Hematopoietic multipotent progenitor cell treated with erythropoietin and hydrocortisone succinate and interleukin-3 and kit ligand, for 8 days (in vitro differentiated cells): ENCODE data around the gene CCDC92.
"Not testable (repeated sequence)": the region's sequence is repeated elsewhere in the genome, so short reads cannot be mapped to it uniquely, and the experiment has no call there.

ENCODE experiments used
- DNase-seq: peaks from one replicate; pipeline ENCODE4 v3.0.0-alpha.2; 2015

The CCDC92 gene

GRCh38 chr12:123936471-123936870 lies 36.2 kb downstream of the CCDC92 start:
- no peak for DNase-seq

DNA sequence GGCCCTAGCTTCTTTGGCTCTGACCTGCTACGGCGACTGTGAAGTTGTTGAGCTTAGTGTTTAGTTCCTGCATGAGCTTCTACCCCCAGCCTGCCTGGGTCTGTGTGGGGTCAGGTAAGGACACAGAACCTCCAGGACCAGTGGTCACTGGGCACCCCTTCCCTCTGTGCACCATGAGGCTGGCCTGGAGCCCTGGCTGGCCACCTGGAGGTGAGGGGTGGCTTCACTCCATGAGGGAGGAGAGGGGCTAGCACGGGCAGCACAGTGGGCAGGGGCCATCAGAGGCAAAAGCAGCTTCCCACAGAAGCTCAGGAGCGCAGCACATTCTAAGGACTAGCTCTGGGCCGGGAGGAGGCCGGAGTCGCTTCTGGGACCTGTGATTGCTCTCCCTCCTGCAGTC lies 36.7 kb downstream of the CCDC92 start:
- no peak for DNase-seq

DNA sequence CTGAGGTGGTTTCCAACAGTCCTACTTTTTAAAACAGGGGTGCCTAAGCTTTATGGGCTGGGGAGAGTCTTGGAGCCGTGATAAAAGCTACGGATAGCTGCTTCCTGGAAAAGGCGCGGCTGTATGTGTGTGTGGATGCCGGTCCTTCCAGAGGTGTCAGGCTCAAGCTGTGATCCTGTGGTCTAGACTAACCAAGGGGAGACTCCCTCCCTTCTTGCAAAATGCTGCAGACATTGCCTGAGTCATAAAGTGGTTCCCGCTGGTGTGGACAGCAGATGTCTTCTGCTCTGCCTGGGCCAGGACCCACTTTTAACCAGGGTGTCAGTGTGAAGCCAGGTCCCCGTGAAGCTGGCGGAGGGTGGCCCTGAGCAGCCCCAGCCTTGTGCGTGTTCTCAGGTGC lies 37.8 kb downstream of the CCDC92 start:
- DNase-seq, result no peak

DNA sequence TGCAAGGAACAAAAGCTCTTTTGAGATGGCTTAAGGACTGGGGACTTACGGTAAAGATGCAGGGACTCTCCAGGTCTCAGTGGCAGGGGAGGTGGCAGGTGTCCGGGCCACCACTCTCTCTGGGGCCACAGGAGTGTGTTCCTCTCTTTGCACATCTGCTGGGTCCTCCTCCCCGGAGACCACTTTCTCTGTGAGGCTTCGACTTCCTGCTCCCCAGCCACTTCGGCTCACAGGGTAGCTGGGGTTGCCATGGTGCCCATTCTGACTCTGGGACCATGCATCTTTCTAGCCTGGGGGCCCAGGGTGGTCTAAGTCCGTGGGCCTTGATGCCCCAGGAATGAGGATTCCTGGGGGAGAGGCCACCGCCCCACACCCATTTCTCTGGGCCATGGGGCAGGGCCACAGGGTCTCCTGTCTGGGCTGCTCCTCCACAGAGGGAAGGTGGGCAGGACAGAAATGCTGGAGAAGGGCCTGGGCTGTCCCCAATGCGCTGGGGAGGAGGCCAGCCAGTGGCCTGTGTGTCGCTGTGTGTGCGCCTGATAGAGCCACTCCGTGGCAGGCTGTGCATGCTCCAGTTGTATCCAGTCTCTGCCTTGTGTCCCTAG lies 38.5 kb downstream of the CCDC92 start:
- DNase-seq, result no peak

GRCh38 chr12:123933214-123933613 lies 39.4 kb downstream of the CCDC92 start:
- no peak for DNase-seq

DNA sequence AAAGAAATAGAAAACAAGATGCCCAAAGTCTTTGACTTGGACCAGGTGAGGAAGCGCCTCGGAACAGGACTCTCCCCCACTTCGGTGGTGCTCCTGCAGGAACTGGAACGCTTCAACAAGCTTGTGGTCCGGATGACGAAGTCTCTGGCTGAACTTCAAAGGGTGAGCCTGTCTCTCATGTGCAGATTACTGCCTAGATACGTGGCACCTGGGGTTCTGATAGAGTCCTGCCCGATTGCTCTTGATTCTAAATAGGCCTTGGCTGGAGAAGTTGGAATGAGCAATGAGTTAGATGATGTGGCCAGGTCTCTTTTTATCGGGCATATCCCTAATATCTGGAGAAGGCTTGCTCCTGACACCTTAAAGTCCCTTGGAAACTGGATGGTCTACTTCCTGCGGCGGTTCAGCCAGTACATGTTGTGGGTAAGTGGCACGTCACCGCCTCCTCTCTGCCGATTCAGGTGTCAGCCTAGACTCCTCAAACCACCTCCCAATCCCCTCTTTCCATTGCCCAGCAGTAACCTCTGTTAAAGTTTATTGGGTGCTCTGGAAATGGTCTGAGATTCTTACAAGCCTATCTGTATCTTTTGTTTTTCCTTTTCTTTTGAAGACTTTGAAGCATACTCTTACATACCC lies 40.8 kb downstream of the CCDC92 start:
- DNase-seq, result no peak

- no peak for DNase-seq
Measured at GRCh38 chr12:123929946-123930583, 42.6 kb downstream of the CCDC92 start.

DNA sequence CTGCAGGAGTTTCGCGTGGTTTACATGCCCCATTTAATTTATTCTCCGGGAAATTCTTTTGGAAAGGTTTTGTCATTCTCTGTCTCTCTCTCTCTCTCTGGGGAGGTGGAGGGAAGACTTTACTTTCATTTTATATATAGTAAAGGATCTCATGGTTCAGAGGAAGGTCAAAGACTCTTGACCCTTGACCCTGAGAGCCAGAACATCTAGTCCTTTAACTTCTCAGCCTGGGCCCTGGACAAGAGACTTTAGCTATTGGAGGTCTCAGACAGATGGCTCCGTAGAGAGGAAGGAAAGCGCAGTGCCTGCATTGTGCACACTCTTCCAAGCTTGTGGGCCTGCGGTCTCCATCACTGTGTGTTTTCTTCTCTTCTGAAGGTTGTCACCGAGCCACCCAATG lies 43.7 kb downstream of the CCDC92 start:
- DNase-seq, result no peak

DNA sequence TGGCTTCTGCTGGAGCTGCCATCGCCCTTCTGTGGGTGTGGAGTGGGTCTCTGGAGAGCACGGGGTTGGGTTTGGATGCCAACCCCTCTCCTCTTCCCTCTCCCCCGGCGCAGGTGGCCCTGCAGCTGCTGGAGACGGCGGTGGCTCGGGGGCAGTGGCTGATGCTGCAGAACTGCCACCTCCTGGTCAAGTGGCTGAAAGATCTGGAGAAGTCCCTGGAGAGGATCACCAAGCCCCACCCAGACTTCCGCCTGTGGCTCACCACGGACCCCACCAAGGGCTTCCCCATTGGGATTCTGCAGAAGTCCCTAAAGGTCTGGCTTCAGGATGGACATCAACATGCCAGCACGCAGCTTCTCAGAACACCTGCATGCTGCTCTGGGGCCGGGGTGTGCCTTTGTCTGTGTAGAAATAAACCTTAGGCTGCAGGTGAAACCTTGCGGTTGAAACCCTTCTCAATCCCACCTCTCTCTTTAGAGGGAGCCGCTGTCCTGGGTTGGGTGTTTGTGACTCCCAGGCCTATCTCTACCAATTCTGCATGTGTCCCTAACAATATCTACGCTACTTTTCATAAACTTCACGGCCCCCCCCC lies 44.3 kb downstream of the CCDC92 start:
- DNase-seq, result no peak

DNA sequence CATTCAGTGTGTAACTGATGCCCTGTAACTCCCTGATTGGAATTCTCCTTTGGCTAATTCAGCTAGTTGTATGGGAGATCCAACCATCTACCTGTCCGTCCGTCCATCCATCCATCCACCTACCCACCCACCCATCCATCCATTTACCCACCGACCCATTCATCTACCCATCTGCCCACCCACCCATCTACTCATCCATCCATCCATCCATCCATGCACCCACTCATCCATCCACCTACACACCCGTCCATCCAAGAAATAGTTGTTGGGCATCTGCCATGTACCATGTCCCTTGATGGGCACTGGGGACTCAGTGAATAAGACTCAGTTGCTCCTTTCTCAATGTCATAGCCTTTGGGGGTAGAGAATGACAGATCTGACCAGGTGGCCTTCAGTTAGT lies 48.1 kb downstream of the CCDC92 start:
- no peak for DNase-seq

DNA sequence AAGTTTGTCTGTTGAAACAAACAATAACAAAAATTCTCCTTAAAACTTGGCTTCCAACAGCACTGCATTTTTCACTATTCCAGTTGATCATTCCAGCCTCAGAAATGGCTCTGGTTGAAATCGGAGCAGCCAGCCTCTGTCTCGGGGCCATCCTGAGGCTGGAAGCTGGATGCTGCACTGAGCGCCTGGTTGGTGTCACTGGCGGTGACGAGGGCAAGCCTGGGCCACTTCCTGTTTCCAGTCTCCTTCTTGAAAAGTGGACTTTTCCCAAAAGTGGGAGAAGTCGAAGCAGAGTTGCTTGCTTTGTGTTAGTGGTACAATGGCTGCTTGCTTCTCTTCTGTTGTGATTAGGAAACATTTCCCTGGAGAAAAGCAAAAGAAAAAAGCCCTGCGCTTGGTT lies 48.7 kb downstream of the CCDC92 start:
- DNase-seq, result no peak

GRCh38 chr12:123923038-123923437 lies 49.6 kb downstream of the CCDC92 start:
- no peak for DNase-seq

- DNase-seq, result no peak
Measured at GRCh38 chr12:123919980-123920360, 52.7 kb downstream of the CCDC92 start.

GRCh38 chr12:123917337-123917850 lies 55.2 kb downstream of the CCDC92 start:
- DNase-seq, result no peak

DNA sequence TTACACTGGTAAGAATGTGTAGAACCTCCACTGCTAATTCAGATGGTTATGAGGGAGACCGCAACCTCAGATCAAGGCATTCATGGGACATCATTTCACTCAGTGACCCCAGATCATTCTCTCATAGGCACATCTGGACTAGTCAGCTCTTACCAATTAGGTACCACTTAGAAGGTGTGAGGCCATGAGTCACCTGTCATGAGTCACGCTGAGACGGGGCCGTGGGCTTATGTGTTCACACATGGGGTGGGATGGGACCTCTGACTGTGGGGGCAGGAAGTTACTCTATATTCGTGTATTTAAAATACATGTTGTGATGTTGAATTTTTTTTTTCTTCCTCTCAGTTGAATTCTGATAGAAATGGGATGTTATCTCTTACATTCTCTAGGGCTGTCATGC lies 55.9 kb downstream of the CCDC92 start:
- DNase-seq, result no peak

GRCh38 chr12:123914726-123915333 lies 57.8 kb downstream of the CCDC92 start:
- no peak for DNase-seq

GRCh38 chr12:123912415-123913380 lies 59.9 kb downstream of the CCDC92 start:
- DNase-seq, result no peak

DNA sequence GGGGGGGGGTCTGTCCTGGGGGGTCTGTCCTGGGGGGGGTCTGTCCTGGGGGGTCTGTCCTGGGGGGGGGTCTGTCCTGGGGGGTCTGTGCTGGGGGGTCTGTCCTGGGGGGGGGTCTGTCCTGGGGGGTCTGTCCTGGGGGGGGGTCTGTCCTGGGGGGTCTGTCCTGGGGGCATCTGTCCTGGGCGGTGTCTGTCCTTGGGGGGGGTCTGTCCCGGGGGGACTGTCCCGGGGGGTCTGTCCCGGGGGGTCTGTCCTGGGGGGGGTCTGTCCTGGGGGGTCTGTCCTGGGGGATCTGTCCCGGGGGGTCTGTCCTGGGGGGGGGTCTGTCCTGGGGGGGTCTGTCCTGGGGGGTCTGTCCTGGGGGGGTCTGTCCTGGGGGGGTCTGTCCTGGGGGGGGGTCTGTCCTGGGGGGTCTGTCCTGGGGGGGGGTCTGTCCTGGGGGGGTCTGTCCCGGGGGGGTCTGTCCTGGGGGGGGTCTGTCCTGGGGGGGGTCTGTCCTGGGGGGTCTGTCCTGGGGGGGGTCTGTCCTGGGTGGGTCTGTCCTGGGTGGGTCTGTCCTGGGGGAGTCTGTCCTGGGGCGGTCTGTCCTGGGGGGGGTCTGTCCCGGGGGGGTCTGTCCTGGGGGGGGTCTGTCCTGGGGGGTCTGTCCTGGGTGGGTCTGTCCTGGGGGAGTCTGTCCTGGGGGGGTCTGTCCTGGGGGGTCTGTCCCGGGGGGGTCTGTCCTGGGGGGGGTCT lies 60.8 kb downstream of the CCDC92 start:
- not testable (repeated sequence) for DNase-seq

DNA sequence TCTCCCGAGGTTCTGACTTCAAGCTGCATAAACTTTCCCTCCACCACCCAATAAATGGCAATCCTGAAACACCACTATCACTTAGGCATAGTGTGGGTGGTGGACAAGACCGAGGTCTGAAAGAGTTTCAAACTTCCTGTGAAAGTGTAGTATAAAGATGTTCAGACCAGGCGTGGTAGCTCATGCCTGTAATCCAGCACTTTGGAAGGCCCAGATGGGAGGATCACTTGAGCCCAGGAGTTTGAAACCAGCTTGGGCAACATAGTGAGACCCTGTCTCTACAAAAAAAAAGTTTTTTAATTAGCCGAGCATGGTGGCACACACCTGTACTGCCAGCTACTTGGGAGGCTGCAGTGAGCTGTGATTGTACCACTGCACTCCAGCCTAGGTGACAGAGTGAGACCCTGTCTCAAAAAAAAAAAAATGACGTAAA lies 61.9 kb downstream of the CCDC92 start:
- no peak for DNase-seq

DNA sequence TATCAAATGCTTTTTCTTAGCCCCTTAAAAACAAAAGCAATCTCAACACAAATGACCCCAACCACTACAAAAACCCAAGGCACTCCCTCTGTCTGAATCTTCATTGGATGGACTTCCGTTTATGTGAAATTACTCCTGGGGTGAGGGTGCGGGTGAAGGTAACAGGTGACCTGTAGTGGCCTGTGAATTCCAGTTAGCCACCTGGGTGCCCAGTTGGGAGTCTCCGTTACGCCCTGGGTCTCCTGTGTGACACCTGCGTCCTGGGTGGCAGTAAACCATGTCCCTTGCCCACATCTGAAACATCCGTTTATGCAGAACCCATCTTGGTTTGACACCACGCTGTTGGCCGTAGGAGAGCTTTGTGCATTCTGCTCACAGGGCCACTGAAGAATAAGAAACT lies 62.6 kb downstream of the CCDC92 start:
- DNase-seq, result no peak

DNA sequence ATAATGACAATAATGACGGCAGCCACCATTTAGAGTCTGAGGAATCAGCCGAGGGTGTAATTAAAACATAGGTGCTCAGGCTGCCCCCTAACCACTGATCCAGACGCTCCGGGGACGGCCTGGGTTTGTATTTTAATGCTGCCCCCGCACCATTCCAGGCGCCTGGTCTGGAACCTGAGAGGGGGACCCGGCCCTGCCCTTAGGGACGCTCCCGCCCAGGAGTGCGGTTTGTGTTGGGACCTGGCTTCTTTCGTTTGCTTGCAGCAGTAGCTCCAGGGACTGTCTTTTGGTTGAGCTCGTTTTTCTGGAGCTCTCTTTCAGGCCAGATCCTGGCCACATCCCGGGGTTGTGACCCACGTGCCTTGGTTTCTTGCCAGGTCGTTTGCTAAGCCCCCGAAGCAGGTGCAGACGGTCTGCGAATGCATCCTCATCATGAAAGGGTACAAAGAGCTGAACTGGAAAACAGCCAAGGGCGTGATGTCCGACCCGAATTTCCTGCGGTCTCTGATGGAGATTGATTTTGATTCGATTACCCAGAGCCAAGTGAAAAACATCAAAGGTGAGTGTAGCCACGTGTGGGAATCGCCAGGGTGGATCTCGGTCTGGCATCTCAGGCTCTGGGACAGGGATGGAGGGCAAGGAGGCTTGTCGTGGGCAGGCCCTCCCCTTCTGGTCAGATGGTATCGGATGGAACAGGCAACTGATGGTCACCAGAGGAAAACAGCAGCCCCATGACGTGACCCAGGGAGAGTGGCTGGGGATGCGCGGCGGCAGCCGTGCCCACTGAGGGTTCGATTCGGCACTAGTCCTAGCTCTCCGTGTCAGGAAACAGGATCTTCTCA lies 63.5 kb downstream of the CCDC92 start:
- DNase-seq, result no peak
